NCI-H2227 treated with DMSO at 0.1 percent for 48 hours (cell line): Measurements from ENCODE around the gene LATS2.

Experiments
- DNase-seq: peaks from one replicate; lab custom pipeline; 2025; lab: John Stamatoyannopoulos, UW

LATS2 gene

DNA sequence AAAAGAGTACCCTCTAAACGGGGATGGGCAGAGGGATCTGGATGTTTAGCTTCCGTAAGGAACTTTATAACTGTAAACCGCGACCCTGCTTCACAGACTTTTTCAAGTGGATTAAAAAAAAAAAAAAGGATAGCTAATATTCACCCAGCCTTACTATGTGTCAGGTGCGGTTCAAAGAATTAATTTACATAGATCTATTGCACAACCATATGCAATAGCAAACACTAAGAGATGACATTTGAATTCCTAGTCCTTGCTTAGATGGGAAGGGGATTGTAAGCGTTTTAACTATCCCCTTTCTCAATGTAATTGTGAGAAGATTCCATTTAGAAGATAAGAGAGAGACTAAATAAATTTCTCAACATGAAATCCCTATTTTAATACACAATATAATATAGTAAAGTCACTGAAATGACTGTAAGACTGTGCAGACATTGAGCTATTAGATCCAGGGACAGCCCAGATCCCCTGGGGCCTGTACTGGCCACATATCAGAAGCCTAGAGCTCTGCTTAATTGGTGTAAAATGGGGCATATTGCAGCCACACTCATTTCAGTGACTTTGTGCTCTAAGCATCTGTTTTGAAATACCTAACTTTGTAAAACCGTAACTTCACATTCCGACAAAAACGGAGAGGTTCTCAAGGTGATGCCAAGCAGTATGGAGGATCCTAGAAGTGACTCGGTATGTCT, 13.6 kb downstream of the LATS2 start:
- no peak for DNase-seq

DNA sequence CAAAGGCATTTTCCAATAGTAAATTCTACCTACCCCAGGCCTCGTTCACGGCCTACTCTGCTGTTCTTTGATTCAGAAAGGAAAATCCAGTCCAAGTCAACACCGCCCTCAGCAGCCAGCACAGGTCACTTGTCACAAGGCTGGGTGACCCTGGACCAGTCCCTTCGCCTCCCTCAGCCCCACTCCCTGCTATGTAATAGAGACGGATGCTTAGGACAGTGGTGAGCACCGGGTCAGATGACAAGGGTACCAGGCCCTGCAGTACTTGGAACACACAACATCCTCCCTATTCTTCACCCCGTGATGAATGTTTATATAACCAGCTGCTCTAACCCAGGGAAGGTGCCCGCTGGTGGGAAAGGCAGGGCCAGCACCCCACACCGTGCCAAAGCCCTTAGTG, 14.3 kb downstream of the LATS2 start:
- DNase-seq: no peak

DNA sequence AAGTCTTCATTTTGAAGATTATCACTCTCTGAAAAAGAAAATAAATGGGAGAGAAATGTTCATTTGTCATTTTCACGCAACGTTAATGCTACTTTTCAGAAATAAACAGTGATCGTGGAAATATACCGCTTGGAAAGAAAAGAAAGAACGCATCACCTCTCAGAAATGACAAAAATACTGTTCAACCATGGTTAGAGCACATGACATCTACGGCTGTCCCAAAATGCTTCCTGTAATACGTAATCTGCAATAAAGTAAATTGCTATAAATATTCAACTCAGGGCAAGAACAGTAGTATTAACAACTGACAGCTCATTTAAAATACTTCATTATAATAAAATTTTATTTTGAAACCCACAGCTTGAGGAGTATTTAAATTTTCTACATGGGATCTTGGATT, 15.2 kb downstream of the LATS2 start:
- no peak for DNase-seq

- DNase-seq: no peak
Measured at GRCh38 chr13:21045100-21045499, 16.3 kb downstream of the LATS2 start.

DNA sequence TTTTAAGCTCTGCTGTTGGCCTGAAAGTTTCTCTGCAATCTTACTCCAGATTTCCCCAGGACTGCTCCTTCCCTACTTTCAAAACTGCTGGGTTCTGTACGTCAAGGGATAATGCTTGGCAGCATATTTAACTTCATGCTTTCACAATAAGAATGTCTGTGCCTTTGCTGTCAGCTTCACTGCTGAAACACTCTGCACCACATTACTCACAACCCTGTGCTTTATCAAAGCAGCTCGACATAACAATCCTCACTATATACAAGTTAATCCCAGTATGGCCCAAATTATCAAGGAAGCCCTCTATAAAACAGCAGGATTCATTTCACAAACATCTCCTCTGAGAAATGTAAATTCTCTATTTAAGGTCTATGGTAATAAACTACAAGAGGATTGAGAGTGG, 17.5 kb downstream of the LATS2 start:
- DNase-seq: no peak

DNA sequence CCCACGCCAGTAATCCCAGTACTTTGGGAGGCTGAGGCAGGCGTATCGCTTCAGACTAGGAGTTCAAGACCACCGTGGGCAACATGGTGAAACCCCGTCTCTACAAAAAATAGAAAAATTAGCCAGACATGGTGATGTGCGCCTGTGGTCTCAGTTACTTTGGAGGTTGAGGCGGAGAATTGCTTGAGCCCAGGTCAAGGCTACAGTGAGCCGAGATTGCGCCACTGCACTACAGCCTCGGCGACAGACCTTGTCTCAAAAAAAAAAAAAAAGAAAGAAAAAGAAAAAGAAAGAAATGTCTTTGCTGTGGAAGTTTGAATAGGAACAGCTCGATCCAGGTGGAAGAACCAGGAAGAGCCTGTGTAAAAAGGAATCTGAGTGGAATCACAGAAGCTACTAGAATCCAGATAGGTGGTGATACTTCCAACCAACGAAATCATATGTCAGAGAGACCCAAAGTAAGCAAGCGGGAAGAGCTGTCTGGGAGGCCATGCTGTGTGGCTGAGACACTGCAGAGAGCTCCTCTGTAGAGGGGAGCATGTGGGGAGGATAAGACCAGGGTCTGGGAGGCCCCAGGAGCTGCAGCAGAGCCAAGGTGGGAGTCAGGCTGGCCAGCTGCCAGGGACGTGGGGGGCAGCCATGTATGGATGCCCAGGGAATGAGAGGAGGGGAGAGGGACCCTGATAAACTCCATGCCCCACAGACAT, 21.1 kb downstream of the LATS2 start:
- DNase-seq: no peak

DNA sequence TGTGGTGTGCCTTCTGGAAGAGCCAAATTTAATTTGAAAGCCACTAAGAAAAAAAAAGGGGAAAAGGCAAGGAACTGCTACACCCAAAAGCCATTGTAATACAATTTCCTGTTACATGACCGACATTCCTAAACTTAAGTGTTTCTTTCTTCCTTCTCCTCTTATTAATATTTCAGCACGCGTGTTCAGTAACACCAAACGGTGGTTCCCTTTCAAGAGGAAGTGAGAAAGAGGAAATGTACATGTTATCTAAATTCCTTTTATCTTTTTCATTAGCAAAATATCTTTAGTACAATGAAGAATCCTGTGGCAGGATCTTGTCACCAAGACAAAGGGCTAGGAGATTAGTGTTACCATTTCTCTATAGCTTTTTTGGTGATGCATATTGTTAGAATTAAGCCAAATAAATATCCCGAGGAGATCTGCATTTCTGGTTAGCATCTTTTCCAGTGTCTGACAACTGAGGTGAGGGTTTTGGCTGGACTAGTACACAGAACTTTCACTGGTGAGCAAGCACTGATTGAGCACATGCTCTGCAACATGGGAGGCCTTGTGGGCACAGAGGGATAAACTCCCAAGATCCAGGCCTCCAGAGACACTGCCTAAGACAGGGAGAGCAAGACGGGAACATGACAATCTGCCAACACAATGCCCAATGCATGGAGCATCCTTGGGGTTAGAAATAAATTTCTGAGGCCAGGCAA, 22.1 kb downstream of the LATS2 start:
- DNase-seq: no peak

DNA sequence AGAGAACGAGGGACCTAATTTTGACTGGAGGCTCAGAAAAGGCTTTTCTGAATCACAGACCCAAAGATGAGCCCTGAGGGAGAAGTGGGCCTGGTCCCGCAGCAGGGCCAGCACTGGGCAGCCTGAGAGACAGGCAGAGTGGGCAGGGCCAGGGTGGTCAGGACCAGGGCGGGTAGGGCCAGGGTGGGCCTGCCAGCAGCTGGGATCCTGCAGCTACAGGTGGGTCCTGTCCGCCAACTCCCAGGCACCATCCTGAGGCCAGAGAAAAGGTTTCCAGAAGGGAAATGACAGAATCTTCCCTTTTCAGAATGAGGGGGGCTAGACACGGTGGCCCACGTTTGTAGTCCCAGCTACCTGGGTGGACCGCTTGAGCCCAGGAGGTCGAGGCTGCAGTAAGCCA, 23.7 kb downstream of the LATS2 start:
- DNase-seq: no peak

GRCh38 chr13:21035498-21035897, 25.9 kb downstream of the LATS2 start:
- DNase-seq: no peak

DNA sequence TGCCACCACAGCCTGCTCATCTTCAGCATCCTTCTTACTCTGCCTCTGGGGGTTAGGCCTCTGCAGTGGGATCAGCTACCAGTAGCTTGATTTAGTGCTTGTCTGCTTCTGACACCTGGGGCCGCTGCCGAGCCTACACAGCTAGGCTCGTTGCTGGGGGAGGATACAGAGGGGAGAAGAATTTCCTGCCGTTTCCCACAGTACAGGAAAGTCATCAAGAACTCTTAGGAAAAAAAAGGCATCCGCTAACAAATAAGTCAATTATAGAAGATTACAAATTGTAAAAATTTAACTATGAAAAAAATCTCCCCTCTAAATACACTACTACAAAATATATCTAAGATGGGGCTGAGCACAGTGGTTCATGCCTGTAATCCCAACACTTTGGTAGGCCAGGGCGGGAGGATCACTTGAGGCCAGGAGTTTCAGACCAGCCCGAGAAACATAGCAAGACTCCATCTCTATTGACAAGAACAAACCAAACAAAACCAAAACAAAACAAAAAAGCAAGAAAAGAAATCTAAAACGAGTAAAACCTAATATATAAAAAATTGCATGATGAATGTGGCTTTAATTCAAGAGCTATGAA, 26.7 kb downstream of the LATS2 start:
- DNase-seq: no peak

- no peak for DNase-seq
Measured at GRCh38 chr13:21033856-21034602, 27.4 kb downstream of the LATS2 start.

DNA sequence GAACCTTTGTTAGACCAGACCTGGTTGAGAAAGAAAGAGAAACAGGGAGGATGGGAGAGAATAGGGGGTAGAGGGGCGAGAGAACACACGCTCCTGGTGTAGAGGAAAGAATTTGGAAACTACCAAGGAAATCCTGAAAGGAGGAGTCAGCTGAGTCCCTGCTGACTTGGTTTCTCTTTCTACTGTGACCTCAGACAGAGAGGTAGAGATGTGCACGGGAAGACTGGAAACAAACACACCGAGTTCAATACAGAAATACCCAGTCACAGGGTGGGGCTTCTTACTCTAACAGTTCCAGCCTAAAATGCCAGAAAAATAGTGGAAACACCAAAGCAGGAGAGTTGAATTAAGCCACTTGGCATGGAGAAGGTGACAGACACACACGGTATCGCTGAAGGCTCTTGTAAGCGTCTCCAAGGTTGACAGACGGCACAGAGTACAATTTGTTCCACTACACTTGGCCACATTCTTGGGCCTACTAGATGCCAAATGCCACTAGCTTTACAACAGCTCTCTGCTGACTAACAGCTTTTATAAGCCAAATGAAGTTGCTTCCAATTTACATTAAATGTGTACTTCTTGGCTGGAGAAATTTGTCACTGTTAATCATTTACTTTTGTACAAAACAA, 28.1 kb downstream of the LATS2 start:
- DNase-seq: no peak

- DNase-seq: no peak
Measured at GRCh38 chr13:21032656-21033055, 28.7 kb downstream of the LATS2 start.

DNA sequence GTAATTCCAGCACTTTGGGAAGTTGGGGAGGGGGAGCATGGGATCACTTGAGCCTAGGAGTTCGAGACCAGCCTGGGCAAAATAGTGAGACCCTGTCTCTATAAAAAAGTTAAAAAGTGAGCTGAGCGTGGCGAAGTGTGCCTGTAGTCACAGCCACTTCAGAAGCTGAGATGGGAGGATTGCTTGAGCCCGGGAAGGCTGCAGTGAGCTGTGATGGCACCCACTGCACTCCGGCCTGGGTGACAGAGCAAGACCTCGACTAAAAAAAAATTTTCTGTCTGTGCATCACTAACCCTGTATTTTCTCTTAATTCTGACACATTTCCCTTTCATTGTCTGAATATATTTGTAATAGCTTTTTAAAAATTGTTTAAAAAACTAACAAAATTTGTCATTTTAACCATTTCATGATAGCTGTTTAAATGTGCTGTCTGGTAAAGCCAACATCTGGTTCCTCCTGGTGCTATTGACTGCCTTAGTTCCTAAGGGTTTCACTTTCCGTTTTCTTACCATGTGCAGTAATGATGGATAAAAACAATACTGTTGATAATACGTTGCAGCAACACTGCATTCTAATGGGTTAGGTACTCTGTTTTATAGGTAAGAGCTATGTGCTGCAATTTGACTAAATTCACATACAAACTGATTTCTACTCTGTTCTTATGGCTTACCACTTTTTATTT, 29.7 kb downstream of the LATS2 start:
- DNase-seq: no peak

- DNase-seq: no peak
Measured at GRCh38 chr13:21025539-21025938, 35.8 kb downstream of the LATS2 start.

DNA sequence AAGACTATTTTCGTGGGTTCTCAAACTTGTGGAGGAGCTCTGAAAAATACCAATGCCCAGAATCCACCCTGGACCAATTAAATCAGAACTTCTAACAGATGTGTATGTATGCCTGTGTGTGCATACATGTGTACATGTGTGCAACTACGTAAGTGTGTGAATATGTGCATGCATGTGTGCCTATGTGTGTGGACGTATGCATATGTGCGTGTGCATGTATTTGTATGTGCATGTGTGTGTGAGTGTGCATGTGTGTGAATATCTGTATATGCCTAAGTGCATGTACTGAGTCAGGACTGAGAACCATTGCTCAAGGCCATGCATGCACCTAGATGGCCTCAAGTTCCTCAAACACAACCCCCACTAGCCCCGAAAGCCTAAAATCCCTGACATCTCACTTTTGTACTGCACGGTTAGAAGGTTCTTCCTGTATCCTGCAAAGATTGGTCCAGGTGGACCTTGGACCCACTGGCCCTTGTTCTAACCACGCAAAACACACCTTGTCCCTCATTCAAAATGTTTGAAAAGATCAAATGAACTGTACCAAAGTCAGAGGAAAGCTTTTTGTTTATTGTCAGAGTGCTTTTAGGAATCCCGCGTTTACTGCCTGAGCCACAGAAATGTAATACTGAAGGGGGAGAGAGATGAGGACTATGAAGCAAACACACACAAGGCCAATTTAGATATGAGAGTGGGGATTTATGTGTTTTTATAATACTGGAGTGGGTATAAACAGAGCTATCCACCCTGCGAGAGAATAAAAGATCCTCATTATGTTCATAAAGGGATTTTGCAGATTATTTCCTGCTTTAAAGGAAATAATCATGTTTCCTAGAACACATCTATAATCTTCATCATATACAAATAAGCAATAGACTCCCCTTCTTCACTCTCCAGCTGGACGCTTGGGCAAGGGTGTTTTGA, 39.1 kb downstream of the LATS2 start:
- no peak for DNase-seq

GRCh38 chr13:21020581-21020980, 40.8 kb downstream of the LATS2 start:
- DNase-seq: no peak

DNA sequence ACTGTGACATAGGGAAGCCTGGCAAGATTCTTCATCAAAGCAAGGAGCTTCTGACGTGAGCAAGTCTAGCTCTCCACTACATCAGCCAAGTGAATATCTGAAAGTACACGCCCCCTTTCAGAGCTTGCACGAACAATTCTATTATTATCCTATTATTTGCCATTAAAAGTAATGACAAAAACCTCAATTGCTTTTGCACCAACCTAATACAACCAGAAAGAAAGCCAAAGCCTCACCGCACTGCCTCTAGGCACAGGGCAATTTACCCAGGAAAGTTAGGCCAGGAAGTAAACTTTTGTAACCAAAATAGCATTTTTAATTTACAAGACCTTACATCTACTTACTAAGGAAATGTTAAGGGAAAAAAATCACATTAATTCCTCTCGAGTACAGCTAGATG, 41.2 kb downstream of the LATS2 start:
- no peak for DNase-seq

GRCh38 chr13:21018220-21018619, 43.2 kb downstream of the LATS2 start:
- no peak for DNase-seq

- no peak for DNase-seq
Measured at GRCh38 chr13:21016487-21016886, 44.9 kb downstream of the LATS2 start.
